Kidney epithelial cell (primary cell): Measurements from ENCODE around the gene AARS1. TPM values are rescaled to one million over a fixed set of nuclear protein-coding genes. Genes with fewer than 3 reads are reported as not detected.
"Not testable (repeated sequence)": the region's sequence is repeated elsewhere in the genome, so short reads cannot be mapped to it uniquely, and the experiment has no call there.

Source experiments
- DNase-seq: peaks from one replicate; pipeline ENCODE4 v3.0.0-alpha.2; 2010; ENCODE audit warnings: low read depth
- H3K27me3 ChIP-seq: 2 replicates; pipeline ENCODE4 v1.6.0; 2011; ENCODE audit warnings: low read length; ENCODE audit not compliant: control insufficient read depth, insufficient read depth
- H3K36me3 ChIP-seq: 2 replicates; pipeline ENCODE4 v1.5.1; 2011; ENCODE audit warnings: low read length; ENCODE audit not compliant: control insufficient read depth, insufficient read depth
- H3K4me3 ChIP-seq: 2 replicates; pipeline ENCODE4 v1.5.1; 2011; ENCODE audit warnings: low read depth, mild to moderate bottlenecking, control low read depth, low read length
- total RNA-seq: library from RNA; depleted of rRNA; stranded (reverse); fragments of >200 nt; gene quantifications from 2 replicates; pipeline ENCODE4 v1.2.3, GENCODE V29; 2015

The AARS1 gene
- total RNA-seq, 1 donor from 2014 or later, result 185 TPM

DNA sequence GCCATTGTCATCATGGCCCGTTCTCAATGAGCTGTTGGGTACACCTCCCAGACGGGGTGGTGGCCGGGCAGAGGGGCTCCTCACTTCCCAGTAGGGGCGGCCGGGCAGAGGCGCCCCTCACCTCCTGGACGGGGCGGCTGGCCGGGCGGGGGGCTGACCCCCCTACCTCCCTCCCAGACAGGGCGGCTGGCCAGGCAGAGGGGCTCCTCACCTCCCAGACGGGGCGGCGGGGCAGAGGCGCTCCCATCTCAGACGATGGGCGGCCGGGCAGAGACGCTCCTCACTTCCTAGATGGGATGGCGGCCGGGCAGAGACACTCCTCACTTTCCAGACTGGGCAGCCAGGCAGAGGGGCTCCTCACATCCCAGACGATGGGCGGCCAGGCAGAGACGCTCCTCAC, 64.7 kb downstream of the AARS1 start:
- H3K36me3 ChIP-seq, H3K4me3 ChIP-seq, DNase-seq, H3K27me3 ChIP-seq: not testable (repeated sequence)

GRCh38 chr16:70223971-70224513, 65.3 kb downstream of the AARS1 start:
- H3K36me3 ChIP-seq, result not testable (repeated sequence)

GRCh38 chr16:70223216-70223615, 66.1 kb downstream of the AARS1 start:
- H3K4me3 ChIP-seq, H3K27me3 ChIP-seq, H3K36me3 ChIP-seq, DNase-seq: not testable (repeated sequence)

More at GRCh38 chr16:70223971-70224513, 65.3 kb downstream of the AARS1 start:
- H3K4me3 ChIP-seq, DNase-seq, H3K27me3 ChIP-seq: not testable (repeated sequence)

DNA sequence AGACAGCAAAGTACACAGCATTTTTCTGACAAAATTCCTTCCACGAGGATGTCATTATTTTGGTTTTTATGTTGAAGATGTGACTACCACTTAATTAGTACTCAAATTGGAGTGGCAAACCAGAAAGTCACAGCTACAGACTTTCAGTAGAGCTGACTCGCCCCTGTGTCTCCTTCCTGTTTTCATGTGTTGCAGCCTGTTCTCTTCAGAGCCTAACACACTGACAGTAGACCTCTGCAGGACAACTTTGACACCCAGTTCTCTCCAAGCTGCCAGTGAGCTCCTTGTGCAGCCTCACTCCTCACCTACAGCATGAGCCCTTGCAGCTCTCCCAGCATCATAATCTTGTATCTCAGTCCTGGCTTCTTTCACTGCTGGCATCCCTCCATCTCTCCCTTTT, 66.7 kb downstream of the AARS1 start:
- DNase-seq, H3K36me3 ChIP-seq, H3K27me3 ChIP-seq, H3K4me3 ChIP-seq: not testable (repeated sequence)

DNA sequence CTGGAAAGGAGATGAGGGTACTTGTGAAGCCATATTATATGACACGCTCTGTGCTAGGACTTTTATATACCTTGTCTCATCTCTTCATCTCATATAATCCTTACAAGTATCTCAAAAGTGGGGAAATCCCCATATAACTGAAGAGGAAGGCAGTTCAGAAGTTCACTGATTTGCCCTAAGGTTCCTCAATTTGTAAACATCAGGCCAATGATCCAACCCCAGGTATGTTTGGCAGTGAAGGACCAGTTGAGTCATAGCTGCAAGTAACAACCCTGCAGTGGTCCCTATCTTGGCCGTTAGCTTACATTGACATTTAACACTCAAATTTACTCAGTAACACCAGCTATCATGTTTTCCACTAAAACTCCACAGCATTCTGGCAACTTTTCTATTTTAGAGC, 70.7 kb downstream of the AARS1 start:
- DNase-seq, H3K4me3 ChIP-seq, H3K36me3 ChIP-seq, H3K27me3 ChIP-seq: not testable (repeated sequence)

- not testable (repeated sequence) for H3K36me3 ChIP-seq, DNase-seq, H3K27me3 ChIP-seq, H3K4me3 ChIP-seq
Measured at GRCh38 chr16:70206382-70206781, 82.9 kb downstream of the AARS1 start.

DNA sequence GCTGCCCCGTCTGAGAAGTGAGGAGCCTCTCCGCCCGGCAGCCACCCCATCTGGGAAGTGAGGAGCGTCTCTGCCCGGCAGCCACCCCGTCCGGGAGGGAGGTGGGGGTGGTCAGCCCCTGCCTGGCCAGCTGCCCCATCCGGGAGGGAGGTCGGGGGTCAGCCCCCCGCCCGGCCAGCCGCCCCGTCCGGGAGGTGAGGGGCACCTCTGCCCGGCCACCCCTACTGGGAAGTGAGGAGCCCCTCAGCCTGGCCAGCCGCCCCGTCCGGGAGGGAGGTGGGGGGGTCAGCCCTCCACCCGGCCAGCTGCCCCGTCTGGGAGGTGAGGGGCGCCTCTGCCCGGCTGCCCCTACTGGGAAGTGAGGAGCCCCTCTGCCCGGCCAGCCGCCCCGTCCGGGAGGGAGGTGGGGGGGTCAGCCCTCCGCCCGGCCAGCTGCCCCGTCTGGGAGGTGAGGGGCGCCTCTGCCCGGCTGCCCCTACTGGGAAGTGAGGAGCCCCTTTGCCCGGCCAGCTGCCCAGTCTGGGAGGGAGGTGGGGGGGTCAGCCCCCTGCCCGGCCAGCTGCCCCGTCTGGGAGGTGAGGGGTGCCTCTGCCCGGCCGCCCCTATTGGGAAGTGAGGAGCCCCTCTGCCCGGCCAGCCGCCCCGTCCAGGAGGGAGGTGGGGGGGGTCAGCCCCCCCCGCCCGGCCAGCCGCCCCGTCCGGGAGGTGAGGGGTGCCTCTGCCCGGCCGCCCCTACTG, 84.5 kb downstream of the AARS1 start:
- H3K36me3 ChIP-seq, H3K27me3 ChIP-seq, DNase-seq, H3K4me3 ChIP-seq: not testable (repeated sequence)

- H3K4me3 ChIP-seq, DNase-seq, H3K36me3 ChIP-seq: not testable (repeated sequence)
Measured at GRCh38 chr16:70204010-70204409, 85.3 kb downstream of the AARS1 start.

GRCh38 chr16:70203508-70203907, 85.8 kb downstream of the AARS1 start:
- not testable (repeated sequence) for DNase-seq, H3K27me3 ChIP-seq, H3K4me3 ChIP-seq, H3K36me3 ChIP-seq

More at GRCh38 chr16:70204010-70204409, 85.3 kb downstream of the AARS1 start:
- not testable (repeated sequence) for H3K27me3 ChIP-seq

Other genes starting within 250 kb of the AARS1 start
- 26.3 and 29.8 TPM in 2 replicates for gene PDPR, start 175.2 kb downstream of the AARS1 start, total RNA-seq
- gene CLEC18C, start 115.7 kb downstream of the AARS1 start, total RNA-seq, result 19.6 and 28.9 TPM in 2 replicates
- gene EXOSC6, start 37.6 kb downstream of the AARS1 start, total RNA-seq, result 42.7 and 44.1 TPM in 2 replicates
- 41.8 and 49.0 TPM in 2 replicates for gene DDX19B, start 9.7 kb upstream of the AARS1 start, total RNA-seq
- 41.1 and 41.3 TPM in 2 replicates for gene DDX19A, start 57.4 kb upstream of the AARS1 start, total RNA-seq
- 22.6 and 24.9 TPM in 2 replicates for gene ST3GAL2, start 149.6 kb upstream of the AARS1 start, total RNA-seq
- gene FCSK, start 165.1 kb upstream of the AARS1 start, total RNA-seq, result 19.9 and 23.2 TPM in 2 replicates
- gene COG4, start 234.0 kb upstream of the AARS1 start, total RNA-seq, result 37.7 and 46.4 TPM in 2 replicates
- 103 and 140 TPM in 2 replicates for gene SF3B3, start 234.3 kb upstream of the AARS1 start, total RNA-seq